ENCODE measurements around the gene EIF2S3B.
"Not testable (repeated sequence)": the region's sequence is repeated elsewhere in the genome, so short reads cannot be mapped to it uniquely, and the experiment has no call there.

Gene EIF2S3B

DNA sequence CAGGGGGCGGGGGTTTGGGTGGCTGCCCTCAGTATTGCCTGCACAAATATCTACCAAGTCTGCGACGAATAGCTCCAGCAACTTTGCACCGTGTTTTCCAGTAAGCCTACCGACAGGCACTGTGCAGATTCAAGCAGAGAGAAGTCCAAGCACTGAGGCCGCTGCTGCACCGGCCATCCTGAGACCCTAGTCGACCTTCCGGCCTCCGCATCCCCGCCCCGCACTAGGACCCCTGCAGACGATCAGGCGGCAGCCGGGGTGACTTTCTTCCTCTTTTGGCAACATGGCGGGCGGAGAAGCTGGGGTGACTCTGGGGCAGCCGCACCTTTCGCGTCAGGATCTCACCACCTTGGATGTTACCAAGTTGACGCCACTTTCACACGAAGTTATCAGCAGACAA lies at the start of gene EIF2S3B:
EIF2S3B (plus strand) TSS at position 271 of the 400 bp plus-strand sequence; CDS start at position 284, 13 bp downstream.
- no peak for DNase-seq (ENCODE audit: low read depth)
- TF ChIP-seq CTCF (IDR thresholded peaks at IDR 0.05; ENCODE audit: control insufficient read depth, extremely low read depth, insufficient read depth) = no peak
- H3K4me3 ChIP-seq (ENCODE audit: low read depth, low read length) = no peak within 1 kb of the TSS

GRCh38 chr12:10456856-10457255 lies 48.8 kb upstream of the EIF2S3B start:
- no peak for TF ChIP-seq CTCF (IDR thresholded peaks at IDR 0.05; ENCODE audit: control insufficient read depth, extremely low read depth, insufficient read depth)

DNA sequence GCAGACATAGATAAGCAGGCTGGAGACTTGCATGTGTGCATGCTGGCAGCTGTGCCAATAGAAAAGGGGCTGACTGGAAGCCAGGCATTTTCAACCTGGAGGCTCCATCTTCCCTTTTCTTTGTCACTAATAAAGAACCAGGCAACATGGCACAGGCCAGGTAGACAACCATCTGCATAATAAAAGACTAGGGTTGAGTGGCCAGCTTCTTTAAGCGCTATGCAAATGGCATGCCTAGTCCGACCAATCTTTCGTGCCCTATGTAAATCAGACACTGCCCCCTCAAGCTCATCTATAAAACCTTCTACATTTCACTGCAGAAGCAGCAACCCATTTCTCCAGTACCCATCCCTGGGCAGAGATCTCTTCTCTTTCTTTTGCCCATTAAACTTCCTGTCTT lies 47.9 kb upstream of the EIF2S3B start:
- DNase-seq (ENCODE audit: low read depth) = no peak
- no peak overlapping the region for H3K4me3 ChIP-seq (ENCODE audit: low read depth, low read length)
- no peak for TF ChIP-seq CTCF (IDR thresholded peaks at IDR 0.05; ENCODE audit: control insufficient read depth, extremely low read depth, insufficient read depth)

More at GRCh38 chr12:10456856-10457255, 48.8 kb upstream of the EIF2S3B start:
- no peak overlapping the region for H3K4me3 ChIP-seq (ENCODE audit: low read depth, low read length)
- DNase-seq (ENCODE audit: low read depth) = no peak

GRCh38 chr12:10466311-10466710 lies 39.4 kb upstream of the EIF2S3B start:
- no peak for DNase-seq (ENCODE audit: low read depth)
- no peak for TF ChIP-seq CTCF (IDR thresholded peaks at IDR 0.05; ENCODE audit: control insufficient read depth, extremely low read depth, insufficient read depth)
- H3K4me3 ChIP-seq (ENCODE audit: low read depth, low read length) = no peak overlapping the region

GRCh38 chr12:10469701-10470100 lies 36.0 kb upstream of the EIF2S3B start:
- no peak overlapping the region for H3K4me3 ChIP-seq (ENCODE audit: low read depth, low read length)
- no peak for DNase-seq (ENCODE audit: low read depth)
- TF ChIP-seq CTCF (IDR thresholded peaks at IDR 0.05; ENCODE audit: control insufficient read depth, extremely low read depth, insufficient read depth) = no peak

- DNase-seq (ENCODE audit: low read depth); H3K4me3 ChIP-seq (ENCODE audit: low read depth, low read length): not testable (repeated sequence)
Measured at GRCh38 chr12:10472808-10473207, 32.9 kb upstream of the EIF2S3B start.

- not testable (repeated sequence) for H3K4me3 ChIP-seq (ENCODE audit: low read depth, low read length); DNase-seq (ENCODE audit: low read depth)
Measured at GRCh38 chr12:10481901-10482300, 23.8 kb upstream of the EIF2S3B start.

DNA sequence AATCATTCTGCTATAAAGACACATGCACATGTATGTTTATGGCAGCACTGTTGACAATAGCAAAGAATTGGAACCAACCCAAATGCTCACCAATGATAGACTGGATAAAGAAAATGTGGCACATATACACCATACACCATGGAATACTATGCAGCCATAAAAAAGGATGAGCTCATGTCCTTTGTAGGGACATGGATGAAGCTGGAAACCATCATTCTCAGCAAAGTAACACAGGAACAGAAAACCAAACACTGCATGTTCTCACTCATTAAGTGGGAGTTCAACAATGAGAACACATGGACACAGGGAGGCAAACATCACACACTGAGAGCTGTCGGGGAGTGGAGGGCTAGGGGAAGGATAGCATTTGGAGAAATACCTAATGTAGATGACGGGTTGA lies 18.4 kb upstream of the EIF2S3B start:
- DNase-seq (ENCODE audit: low read depth); H3K4me3 ChIP-seq (ENCODE audit: low read depth, low read length): not testable (repeated sequence)

DNA sequence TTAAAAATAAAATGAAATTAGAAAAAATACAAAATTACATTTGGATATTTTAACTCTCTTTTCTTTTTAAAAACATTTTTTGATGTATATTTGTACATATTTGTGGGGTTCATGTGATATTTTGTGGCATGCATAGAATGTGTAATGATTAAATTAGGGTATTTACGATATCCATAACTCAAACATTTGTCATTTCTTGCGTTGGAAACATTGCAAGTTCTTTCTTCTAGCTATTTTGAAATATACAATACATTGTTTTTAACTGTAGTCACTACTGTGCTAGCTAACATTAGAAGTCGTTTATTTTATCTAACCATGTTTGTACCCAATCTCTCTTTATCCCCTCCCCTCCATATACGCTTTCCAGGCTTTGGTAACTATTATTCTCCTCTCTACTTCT lies 13.9 kb upstream of the EIF2S3B start:
- no peak overlapping the region for H3K4me3 ChIP-seq (ENCODE audit: low read depth, low read length)
- no peak for TF ChIP-seq CTCF (IDR thresholded peaks at IDR 0.05; ENCODE audit: control insufficient read depth, extremely low read depth, insufficient read depth)
- DNase-seq (ENCODE audit: low read depth) = no peak
